Measurements from ENCODE around the gene SAP30BP. TPM values are rescaled to one million over a fixed set of nuclear protein-coding genes. Genes with fewer than 3 reads are reported as not detected.

SAP30BP gene
- total and polyA plus RNA-seq, 2 experiments from 2014 or later: 44.9 to 97.9 TPM

DNA sequence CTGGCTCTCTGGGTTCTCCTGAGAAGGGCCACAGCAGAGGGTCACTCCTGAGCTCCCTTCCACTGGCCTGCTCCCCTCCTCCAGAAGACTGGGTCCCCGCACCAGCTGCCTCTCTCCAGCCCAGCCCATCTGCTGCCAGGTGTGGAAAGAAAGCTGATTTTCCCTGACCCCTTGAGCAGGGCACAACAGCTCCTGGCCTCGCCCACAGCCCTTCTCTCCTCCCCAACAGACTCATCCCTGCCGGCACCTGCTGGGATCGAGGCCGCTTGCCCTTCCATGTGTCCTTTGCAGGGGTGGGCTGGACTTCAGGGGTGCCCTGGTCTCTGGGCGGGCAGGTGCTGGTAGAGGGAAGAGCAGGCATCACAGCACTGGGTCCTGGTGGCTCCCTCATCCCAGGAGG is 38.7 kb upstream of the SAP30BP start:
- H3K4me3 ChIP-seq: no peak overlapping the region
- Mint-ChIP-seq H3K9me3 (no peaks in the 10 kb centered on the region), H3K27ac (no peak overlapping the region), H3K4me1 (peaks cover 9% of the 10 kb centered on the region; the same call in 2 of the 3 replicates), H3K36me3 (ENCODE audit: low read depth) (peaks cover 5% of the 10 kb centered on the region; the same call in 1 of the 3 replicates), H3K27me3 (ENCODE audit: insufficient read depth, low read depth, poor library complexity) (peaks cover 9% of the 10 kb centered on the region), H3K4me3 (no peak overlapping the region)
- no peak overlapping the region for H3K4me2 ChIP-seq
- H3K36me3 ChIP-seq (ENCODE audit: insufficient read depth): no peaks in the 10 kb centered on the region; the same call in 1 of the 2 replicates
- DNase-seq (ENCODE audit: low spot score): no peak
- no peak for ATAC-seq
- no peaks in the 10 kb centered on the region for H3F3A ChIP-seq (replicated peaks; ENCODE audit: low read depth)
- H3K9me2 ChIP-seq (ENCODE audit: insufficient read depth): no peaks in the 10 kb centered on the region
- H3K27me3 ChIP-seq (ENCODE audit: insufficient read depth): no peaks in the 10 kb centered on the region
- no peak overlapping the region for H3K27ac ChIP-seq (ENCODE audit: low read depth)
- no peak overlapping the region for H2AFZ ChIP-seq
- H4K20me1 ChIP-seq (replicated peaks; ENCODE audit: insufficient read depth): no peaks in the 10 kb centered on the region
- H3K79me2 ChIP-seq (replicated peaks; ENCODE audit: insufficient read depth): no peaks in the 10 kb centered on the region
- TF ChIP-seq REST (IDR thresholded peaks at IDR 0.05; ENCODE audit: unreplicated experiment): no peak
- TF ChIP-seq NANOG (IDR thresholded peaks at IDR 0.05; ENCODE audit: borderline replicate concordance): no peak
- no peak for TF ChIP-seq ZNF331 (CRISPR knock-in tag; IDR thresholded peaks at IDR 0.05; ENCODE audit: low read depth)
- TF ChIP-seq JUNB (IDR thresholded peaks at IDR 0.05; ENCODE audit: unreplicated experiment): no peak
- TF ChIP-seq, protein P1, sequence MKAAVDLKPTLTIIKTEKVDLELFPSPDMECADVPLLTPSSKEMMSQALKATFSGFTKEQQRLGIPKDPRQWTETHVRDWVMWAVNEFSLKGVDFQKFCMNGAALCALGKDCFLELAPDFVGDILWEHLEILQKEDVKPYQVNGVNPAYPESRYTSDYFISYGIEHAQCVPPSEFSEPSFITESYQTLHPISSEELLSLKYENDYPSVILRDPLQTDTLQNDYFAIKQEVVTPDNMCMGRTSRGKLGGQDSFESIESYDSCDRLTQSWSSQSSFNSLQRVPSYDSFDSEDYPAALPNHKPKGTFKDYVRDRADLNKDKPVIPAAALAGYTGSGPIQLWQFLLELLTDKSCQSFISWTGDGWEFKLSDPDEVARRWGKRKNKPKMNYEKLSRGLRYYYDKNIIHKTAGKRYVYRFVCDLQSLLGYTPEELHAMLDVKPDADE (IDR thresholded peaks at IDR 0.05): no peak
- no peak for TF ChIP-seq EZH2phosphoT487 (IDR thresholded peaks at IDR 0.05; ENCODE audit: unreplicated experiment)
- TF ChIP-seq ZNF462 (CRISPR knock-in tag; IDR thresholded peaks at IDR 0.05): no peak
- no peak for TF ChIP-seq POLR2AphosphoS5 (IDR thresholded peaks at IDR 0.05; ENCODE audit: low read depth)
- TF ChIP-seq CREB1 (CRISPR knock-in tag; IDR thresholded peaks at IDR 0.05; ENCODE audit: low read depth): no peak
- TF ChIP-seq EZH2 (IDR thresholded peaks at IDR 0.05; ENCODE audit: low read depth, unreplicated experiment): no peak
- H3K4me1 ChIP-seq (ENCODE audit: insufficient read depth): peaks cover 5% of the 10 kb centered on the region

All from GM23338 (cell line).